HG02885 (cell line): ENCODE measurements around the gene MACROD2.
"Not testable (repeated sequence)": the region's sequence is repeated elsewhere in the genome, so short reads cannot be mapped to it uniquely, and the experiment has no call there.

Source experiments
- ATAC-seq: cut with Tn5 transposase; IDR thresholded peaks from one replicate; pipeline ENCODE4 v1.9.1; 2021; ENCODE audit warnings: mild to moderate bottlenecking; ENCODE audit not compliant: unreplicated experiment, poor library complexity

The MACROD2 gene

DNA sequence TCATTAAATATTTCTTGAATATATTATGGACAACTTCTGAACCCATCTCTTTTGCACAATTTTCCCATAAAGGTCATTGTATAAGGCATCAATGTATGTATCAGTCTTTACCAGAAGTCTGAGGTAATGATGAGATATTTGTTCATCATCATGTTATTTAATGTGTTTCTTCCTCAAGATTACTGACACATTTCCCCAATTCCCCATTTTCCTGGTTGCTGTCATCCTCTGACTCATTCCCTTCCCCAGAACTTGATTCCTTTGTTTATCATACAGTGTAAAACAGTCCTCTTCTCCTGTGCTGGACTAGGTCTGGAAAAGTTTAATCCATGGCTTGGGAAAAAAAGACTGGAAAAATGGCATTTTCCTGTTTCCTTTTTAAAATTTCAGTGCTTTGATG, 450.0 kb downstream of the MACROD2 start:
- ATAC-seq: no peak

DNA sequence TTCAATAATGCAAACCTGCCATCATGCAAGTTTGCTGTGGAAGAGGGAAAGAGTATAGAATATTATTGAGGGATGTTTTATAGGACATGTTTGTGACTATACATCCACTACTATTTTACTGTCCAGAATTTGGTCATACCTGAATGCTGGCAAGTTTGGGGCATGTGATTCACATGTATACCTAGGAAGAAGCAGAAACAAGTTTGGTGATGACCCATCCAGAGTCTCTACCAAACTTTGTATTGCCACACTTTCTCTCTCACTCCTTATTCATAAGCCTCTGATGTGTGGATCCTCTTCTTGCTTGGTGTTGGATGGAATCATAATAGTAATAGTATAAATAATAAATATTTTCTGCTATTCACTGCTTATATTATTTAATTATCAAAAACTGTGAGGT, 450.6 kb downstream of the MACROD2 start:
- no peak for ATAC-seq

DNA sequence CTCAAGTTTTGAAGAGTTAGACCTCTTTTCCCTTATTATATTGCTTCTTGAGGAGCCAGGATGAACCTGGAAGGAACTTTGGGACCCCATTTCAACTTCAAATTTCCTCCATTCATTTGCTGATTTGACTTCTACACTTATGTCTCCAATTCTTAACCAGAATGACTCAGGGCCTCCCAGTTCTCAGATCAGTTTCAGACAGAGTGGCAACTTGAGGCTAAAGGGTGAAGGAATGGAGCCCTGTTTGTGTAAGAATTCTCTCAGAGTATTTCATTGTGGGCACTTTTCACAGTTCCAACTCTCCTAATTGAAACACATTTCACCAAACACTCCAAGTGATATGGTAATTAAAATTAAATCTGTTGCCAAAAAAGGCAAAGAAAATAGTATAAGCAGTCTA, 451.1 kb downstream of the MACROD2 start:
- no peak for ATAC-seq

DNA sequence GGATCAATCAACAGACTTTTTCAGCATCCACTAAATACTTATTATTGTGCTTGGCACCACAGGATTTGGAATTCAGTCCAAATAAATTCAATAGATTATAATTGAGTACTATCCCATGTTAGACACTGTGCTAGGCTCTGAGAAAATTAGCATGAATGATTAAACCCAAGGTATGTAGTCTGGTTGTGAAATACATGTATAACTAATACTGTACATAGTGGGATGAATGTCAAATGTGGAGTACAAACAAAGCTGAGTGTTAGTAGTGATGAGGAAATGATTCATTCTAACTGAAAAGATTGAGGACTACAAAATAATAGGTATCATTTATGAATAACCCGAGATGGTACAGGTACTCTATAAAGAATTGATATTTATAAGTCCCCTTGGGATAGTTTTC, 454.0 kb downstream of the MACROD2 start:
- ATAC-seq: no peak

DNA sequence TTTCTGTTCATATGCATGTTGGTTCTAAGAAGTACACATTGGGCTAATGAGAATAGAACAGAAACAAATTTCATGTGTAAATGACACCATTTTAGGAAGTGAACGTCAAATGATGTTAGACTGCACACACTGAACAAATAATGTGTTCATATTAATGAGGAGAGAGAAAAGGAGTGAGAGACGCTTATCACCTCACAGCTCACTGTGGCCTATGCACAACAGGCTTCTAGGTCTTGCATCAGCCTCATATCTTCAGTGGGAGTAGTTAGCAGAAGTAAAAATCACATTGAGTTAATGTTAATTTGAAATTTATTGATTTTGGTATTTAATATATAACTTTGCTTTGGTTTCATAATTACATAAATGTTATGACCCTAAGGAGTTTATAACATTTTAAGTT, 454.9 kb downstream of the MACROD2 start:
- ATAC-seq: no peak

DNA sequence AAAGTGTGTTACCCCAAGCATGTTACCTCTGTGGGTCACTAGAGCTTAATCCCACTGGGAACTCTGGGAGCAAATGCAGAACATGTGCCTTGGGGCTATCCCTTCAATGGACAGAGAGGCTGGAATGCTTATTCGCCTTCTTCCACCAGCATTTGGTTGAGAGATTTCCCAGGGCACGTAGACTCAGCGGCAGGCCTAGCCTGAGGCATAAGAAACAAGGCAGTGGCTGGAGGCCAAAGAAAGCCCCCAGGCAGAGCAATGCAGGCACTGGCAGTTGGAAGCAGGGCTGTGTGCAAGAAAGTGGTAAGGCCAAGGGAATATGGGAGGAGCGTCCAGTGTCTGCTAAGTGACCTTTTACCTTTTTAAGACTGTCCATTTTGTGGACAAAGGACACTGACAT, 456.1 kb downstream of the MACROD2 start:
- ATAC-seq: no peak

DNA sequence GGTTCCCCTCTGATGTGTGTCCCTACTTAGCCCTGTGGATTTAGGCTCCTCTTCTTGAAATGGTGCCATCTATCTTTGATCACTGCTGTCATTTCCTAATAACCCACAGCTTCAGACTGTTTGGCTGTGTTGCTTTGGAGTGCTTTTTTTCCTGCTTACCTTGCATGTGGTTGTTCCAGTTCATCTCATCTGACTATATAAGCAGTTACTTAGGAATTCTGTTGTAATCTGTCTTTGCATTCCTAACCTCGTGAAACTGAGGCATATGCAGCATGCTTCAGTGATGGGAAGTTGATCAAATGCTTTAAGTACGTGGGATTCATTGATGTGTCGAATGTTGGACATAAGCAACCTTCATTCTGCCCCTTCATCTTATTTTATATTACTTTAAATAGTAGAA, 457.9 kb downstream of the MACROD2 start:
- ATAC-seq: no peak

DNA sequence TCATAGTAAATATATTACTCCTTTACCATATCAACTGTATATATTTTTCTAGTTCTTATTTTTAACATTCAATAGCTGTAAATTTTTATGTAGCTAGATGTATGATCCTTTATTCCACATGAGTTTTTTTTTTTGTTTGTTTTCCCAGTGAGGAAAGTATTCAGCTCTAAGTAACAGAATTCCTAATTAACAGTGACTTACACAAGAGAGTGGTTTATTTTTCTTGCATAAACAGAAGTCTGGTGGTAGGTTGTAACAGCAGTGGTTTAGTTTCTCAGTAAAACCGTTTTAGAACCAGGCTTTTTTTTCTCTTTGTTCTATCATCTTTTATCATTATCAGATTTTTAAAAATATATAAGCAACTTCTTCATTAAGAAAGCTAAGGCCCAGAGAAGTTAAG, 459.0 kb downstream of the MACROD2 start:
- no peak for ATAC-seq

DNA sequence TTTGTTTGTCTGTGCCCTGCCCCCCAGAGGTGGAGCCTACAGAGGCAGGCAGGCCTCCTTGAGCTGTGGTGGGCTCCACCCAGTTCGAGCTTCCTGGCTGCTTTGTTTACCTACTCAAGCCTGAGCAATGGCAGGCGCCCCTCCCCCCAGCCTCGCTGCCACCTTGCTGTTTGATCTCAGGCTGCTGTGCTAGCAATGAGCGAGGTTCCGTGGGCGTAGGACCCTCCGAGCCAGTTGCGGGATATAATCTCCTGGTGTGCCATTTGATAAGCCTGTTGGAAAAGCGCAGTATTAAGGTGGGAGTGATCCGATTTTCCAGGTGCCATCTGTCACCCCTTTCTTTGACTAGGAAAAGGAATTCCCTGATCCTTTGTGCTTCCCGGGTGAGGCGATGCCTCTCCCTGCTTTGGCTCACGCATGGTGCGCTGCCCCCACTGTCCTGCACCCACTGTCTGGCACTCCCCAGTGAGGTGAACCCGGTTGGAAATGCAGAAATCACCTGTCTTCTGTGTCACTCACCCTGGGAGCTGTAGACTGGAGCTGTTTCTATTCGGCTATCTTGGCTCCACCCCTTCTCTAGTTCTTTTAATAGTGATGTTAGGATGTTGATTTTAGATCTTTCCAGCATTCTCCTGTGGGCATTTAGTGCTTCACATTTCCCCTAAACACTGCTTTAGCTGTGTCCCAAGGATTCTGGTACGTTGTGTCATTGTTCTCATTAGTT, 471.9 kb downstream of the MACROD2 start:
- ATAC-seq: not testable (repeated sequence)

DNA sequence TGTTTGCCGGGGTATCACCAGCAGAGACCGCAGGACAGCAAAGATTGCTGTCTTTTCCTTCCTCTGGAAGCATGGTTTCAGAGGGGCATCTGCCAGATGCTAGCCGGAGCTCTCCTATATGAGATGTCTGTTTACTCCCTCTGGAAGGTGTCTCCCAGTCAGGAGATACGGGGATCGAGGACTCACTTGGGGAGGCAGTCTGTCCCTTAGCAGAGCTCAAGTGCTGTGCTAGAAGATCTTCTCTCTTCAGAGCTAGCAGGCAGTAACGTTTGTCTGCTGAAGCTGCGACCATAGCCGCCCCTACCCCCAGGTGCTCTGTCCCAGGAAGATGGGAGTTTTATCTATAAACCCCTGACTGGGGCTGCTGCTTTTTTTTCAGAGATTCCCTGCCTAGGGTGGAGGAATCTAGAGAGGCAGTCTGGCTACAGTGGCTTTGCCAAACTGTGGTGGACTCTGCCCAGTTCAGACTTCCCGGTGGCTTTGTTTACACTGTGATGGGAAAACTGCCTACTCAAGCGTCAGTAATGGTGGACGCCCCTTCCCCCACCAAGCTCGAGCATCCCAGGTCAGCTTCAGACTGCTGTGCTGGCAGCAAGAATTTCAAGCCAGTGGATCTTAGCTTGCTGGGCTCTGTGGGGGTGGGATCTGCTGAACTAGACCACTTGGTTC, 475.0 kb downstream of the MACROD2 start:
- no peak for ATAC-seq

DNA sequence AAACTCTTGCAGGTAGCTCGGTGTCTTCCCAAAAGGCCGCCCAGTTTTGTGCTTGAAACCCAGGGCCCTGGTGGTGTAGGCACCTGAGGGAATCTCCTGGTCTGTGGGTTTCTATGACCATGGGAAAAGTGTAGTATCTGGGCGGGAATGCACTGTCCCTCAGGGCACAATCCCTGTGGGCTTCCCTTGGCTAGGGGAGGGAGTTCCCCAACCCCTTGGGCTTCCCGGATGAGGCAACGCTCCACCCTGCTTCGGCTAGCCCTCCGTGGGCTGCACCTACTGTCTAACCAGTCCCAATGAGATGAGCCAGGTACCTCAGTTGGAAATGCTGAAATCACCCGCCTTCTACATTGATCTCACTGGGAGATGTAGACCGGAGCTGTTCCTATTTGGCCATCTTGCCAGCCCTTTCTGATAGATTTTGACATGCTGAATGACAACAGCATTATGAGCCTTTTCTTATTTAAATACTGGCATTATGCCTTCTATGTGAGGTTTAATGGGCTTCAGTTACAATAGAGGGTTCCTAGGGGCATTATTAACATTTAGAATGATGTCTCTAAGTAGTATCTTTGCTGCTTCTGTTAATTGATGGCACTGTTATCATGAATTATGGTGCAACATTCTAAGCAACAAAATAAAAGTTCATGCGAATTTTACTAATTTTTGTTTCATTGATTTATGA, 475.8 kb downstream of the MACROD2 start:
- no peak for ATAC-seq

DNA sequence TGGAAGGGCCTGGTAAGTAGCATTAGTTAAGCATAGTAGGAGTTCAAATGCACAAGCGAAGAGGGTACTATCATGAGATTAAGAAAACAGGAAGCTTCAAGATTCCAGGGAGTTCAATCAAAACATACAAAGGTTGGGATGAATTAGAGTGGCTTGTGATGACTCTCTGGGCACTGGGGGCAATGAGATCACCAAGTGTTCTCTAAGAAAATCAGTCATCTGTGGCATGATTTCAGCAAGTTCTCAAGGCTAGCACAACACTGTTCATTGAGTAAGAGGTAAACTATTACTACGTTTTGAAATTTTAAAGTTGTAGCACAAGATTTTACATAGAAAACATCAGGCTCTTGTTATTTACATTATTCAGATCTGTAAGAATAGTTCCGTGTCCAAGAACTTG, 481.8 kb downstream of the MACROD2 start:
- no peak for ATAC-seq

DNA sequence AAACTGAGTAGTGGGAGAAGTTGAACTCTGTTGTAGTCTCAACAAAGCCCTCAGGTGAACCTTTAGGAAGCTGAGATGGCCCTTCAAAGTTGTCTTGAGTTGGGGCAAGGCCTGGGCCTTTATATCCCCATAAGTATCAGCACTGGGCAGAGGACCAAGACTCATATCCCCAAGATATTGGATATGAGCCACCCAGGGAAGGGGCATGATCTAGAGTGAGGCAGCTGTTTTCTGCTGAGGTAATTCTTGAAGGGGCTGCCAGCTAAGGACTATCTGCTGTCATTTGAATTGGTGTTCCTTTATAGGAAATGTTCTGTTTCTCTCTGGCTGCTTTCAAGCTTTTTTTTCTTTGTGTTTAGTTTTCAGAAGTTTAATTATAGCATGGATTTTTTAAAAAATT, 482.8 kb downstream of the MACROD2 start:
- ATAC-seq: no peak

DNA sequence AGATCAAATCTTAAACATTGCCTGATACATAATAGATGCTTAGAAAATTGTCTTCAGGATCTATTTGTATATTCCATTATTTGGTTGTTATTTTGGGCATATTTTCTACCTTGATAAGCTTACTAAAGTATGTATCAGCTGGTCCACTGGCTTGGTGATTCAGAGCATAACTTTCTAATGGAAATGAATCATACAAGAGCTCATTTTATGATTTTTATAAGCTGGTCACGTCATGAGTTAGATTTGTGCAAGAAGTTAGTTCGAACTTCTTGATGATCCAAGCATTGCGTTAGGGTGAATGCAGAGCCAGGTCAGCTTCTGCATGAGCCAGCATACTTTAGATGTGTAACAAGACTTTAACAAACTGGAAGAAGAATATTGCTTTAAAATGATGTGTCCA, 486.5 kb downstream of the MACROD2 start:
- ATAC-seq: no peak

DNA sequence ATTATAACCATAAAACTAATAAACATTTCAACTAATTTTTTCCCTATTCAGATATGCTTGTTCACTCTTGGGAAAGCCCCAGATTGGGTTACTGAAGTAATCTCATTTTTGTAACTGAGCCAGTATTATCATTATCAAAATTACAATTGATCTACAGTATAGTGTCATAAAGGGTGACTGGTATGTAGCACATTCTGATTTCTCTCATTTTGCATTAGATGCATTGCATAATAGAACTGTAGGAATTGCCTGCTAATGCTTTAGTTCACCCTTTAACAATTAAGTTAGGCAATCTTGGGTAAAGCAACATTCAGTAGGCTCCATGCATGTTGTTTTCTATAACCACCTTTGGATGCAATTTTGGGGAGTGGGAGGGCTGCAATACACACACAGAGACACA, 492.9 kb downstream of the MACROD2 start:
- no peak for ATAC-seq

DNA sequence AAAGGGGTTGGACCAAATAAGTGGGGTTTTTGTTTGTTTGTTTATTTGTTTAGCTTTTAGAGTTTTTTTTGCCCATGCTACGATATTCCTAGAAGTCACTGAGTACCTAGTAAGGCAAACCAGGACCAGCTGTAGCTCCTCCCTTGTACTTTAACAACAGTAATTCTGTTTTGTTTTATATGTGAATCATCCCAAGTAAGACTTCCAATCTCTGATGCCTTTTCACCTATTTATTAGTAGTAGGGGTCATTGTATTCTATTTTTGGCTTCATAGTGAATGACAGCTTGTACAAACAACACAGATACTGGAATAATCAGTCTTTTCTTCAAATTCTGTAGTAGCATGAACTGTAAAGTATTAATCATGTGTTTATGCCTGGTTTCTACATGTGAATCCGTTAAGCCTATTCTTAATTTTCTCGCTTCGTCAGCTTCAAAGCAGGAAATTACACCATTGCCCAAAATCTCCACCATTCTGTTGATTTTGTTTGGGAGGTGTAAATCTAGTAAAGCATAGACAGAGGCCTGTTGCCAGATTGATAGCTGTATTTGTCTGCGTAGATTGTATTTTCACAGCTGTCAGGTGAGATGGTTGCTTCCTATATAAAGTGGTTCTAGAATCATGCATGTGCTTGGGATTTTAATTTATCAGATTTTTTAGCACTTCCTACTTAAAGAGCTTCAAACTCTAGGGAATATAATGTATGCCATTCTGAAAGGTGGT, 493.6 kb downstream of the MACROD2 start:
- no peak for ATAC-seq

DNA sequence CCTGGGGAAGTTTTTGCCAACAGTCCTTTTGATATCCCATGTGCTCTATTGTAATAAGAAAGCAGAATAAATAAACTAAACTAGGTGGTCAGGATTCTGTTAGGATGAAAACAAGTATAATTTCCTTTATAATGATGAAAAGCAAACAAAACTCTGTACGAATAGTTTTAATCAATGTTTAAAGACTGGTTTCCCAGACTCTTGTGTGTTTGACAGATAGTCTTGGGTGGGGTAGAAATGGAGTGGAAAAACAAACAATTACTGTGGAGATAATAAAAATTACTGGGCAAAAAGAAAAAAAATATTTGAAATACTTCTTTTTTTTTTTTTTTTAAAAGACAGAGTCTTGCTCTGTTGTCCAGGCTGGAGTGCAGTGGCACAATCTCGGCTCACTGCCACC, 494.2 kb downstream of the MACROD2 start:
- no peak for ATAC-seq

DNA sequence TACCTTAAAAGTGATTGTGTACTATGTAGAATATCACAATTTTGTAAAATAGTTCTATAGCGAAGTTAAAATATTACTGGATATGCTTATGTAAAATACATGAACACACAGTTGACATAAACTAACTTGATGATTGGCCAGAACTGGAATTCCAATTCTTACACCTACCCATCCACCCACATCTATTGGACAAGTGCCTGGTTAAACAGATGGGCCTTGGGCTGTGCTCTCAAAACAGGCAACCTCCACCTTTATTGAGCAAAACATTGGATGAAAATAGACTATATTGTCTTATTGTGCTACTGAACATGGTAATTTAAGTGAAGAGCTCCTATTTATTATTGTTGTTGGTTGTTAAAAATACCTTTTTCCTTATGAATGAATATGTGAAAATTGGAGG, 496.1 kb downstream of the MACROD2 start:
- no peak for ATAC-seq

DNA sequence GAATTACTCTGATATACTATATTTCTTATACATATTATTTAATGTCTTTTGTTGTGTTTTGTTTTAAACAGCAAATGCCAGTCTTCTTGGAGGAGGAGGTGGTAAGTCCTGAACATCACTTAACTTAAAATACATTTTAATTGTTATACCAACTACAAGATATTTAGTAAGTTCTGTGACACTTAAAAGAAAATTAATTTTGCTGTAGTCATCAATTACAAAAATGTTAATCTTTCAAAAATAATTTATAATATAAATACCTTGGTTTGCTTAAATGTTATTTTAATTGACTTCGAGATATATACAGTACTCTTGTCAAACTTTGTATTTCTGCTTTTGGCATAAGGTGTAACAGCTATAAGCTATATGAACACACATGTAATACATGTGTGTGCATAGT, 498.1 kb downstream of the MACROD2 start:
- no peak for ATAC-seq

DNA sequence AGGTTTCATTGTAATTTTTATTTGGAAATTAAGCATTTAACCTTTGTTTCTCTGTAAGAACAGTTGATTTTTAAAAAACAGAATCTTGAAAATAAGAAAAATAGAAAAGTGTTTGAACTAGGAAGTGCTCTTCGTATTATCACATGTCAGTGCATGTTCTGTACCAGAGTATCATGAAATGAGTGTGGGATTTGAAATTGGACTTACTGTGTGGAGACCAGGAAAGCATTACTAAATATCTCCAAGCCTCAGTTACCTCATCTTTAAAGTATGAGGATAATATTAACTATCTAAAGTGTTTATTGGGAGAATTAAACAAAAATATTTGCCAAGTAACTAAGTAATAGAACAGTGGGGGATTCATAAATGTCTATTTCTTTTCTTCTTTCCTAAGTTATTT, 499.0 kb downstream of the MACROD2 start:
- ATAC-seq: no peak

DNA sequence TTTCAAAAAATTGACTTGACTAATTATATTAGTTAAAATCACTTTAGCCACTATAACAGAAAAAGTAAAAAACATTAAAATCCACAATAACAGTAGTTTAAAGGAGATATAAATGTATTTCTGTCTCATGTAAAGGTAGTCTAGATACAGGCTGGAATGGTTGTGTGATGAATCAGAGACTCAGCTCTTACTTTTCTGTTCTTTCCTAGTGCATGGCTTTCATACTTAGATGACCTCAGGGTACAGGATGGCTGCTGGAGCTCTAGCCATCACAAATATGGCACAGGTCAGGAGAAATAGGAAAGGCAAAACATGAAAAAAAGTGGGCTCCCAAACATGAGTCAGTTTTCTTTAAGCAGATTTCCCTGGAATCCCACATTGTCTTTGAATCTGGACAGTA, 499.8 kb downstream of the MACROD2 start:
- no peak for ATAC-seq
